GM19438 (cell line): ENCODE results near the gene SH2D6.
"Not testable (repeated sequence)": the region's sequence is repeated elsewhere in the genome, so short reads cannot be mapped to it uniquely, and the experiment has no call there.

Source experiments
- ATAC-seq: cut with Tn5 transposase; IDR thresholded peaks from one replicate; pipeline ENCODE4 v1.9.1; 2021; ENCODE audit warnings: low read depth; ENCODE audit not compliant: unreplicated experiment

SH2D6 gene

DNA sequence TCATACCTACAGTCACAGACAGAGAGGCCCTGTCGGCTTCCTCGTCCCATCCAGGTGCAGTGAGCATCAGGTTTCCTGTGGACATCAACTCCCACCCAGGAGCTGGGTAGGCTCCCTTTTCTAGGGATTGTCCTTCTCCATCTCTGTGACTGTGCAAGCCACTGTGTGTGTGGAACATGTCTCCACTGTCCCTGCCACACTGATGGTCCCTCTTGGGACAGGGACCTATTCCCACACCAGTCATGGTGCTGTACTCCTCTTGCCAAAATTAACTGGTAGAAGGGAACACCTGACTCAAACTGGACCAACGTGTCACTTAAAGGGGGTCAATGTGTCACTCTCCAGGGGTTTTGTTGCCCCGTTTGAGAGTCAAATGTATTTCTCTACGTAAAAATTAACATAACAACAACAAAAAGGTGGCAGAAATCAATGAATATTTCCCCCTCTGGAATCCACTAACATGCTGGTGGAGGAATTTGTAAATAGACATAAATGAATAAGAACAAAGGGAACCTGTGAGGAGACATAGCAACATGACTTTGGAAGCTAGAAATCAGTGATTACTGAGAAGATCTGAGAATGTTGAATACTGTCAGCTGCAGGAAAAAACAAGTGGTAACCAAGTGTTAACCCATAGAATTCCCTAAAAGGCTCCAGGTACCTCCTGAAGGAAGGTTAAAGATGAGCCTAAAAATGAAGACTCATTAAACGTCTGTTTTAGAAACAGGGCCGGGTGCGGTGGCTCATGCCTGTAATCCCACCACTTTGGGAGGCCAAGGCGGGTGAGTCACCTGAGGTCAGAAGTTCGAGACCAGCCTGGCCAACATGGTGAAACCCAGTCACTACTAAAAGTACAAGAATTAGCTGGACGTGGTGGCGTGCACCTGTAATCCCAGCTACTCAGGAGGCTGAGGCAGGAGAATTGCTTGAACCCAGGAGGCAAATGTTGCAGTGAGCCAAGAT is 40.4 kb downstream of the SH2D6 start:
- ATAC-seq = no peak

DNA sequence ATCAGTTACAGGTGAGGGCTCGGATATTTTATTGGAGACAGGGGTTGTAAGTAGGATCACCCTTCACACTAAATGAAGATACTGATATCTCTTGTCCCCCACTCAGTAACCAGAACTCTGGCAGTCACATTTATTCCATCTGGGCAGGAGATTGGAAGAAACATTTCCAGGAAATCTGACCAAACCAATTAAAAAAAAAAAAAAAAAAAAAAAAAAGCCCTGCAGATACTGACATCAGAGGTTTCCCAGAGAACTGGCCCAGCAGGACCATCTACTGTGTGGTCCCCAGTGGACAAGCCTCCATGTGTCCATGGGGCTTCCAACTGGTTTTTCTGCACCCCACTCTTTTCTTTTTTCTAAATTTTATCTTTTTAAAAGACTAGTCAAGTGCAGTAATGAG is 41.3 kb downstream of the SH2D6 start:
- ATAC-seq = no peak

DNA sequence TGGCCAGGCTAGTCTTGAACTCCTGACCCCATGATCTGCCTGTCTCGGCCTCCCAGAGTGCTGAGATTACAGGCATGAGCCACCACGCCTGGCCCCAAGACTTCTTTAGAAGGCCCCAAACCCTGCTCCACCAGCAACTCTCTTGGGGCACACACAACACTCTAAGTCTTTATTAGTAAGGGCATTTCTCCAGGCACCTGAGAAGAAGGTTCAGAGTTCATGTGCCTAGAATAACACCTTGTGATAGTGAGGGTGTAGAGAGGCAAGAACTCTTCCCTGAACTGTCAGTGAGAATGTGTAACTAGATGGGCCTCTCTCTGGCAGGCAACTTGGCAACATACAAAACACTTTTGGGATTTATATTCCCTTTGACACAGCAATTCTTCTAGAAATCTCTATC is 43.8 kb downstream of the SH2D6 start:
- no peak for ATAC-seq

DNA sequence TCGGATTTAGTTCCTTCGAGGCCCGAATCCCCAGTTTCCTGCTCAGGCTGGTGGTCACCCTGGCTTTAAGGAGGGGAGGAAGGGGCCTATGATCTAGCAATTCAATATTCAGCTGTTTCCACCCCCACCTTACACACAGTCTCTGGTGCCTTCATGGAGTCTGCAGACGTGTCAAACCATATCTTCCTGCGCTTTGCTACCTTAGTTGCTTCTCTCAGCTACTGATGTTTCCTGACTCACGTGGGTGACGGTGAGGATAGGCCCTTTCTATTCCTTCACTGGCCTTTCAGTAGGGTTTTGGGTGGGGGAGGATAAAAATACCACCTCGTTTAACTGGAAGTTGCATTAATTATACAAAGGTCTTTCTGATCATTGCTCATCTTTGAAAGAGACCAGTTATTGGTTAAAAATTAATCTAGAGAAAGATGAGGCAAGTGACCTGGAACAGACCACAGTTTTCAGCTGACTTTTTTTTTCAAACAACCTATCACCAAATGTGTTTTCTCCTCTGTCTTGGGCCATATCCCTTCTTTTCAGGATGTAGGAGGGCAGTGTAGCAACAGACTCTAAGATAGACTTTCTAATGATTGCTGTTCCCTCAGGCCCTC is 49.7 kb downstream of the SH2D6 start:
- ATAC-seq = no peak

DNA sequence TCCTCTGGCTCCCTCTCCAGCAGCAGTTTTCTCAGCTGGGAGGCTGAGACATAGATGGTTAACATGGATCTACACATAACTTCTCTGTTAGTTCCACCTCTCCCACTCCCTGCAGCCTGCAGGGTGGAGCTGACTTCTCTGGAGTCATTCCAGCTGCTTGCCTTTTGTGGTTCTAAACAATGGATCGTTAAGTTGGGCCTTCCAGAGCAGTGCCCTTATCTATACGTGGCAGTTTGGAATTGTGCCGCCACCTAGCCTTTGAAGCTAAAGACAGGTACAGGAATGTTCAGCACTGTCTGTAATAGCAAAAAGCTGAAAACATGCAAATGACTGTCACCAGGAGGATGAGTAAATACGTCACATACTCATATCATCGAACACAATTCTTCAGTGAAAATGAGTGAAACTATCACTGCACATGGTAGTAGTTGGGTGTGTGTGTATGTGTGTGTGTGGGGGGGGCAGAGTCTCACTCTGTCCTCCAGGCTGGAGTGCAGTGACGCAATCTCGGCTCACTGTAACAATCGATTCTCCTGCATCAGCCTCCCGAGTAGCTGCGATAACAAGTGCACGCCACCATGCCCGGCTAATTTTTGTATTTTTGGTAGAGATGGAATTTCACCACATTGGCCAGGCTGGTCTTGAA is 50.3 kb downstream of the SH2D6 start:
- no peak for ATAC-seq

DNA sequence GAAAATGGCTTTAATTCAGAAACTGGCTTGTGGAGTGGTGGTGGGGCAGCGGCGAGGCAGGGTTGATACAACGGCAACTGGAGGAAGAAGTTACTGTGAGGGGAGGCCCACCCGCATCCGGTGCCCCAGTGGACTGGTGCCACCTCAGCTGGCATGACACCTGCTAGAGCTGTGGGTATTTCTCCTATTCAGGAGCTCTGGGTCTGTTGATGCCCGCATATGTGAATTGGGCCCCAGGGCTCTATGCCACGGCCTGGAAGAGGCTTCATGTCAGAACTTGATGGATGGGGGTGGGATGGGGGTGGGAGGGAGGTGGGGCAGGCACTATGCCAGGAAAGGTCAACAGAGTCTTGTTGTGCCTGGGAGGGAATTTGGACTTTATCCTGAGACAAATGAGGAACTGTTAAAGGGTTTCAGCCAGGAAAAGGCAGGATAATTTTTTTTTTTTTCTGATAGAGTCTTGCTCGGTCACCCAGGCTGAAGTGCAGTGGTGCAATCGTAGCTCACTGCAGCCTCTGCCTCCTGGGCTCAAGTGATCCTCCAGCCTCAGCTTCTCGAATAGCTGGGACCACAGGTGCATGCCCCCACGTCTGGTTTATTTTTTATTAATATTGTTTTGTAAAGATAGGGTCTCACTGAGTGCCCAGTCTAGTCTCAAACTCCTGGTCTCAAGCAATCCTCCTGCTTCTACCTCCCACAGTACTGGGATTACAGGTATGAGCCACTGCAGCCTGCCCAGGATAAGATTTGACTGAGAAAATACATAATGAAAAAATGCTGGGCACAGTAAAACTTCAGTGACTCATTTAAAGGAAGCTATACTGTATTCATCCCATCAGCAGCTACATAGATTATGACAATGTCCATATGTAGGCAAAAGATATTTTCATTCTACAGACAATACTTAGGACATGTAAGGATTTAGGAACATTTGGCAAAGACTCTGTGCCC is 52.6 kb downstream of the SH2D6 start:
- ATAC-seq = no peak

DNA sequence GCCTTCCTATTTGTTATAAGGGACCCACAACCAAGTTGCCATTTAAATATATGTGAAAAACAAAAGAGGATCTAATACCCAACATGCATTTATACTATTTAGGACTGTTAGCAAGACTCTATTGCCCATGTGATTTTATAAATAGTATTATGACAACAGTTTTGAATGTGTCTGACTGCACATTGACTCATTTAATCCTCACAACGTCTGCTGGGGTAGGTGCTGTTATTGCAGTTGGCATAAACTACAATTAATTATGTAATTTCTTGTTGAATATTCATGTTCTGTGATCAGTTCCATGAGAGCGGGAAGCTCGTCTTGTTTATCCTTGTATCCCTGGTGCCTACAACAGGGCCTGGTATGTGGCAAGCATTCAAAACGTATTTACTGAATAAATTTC is 53.7 kb downstream of the SH2D6 start:
- ATAC-seq = no peak

DNA sequence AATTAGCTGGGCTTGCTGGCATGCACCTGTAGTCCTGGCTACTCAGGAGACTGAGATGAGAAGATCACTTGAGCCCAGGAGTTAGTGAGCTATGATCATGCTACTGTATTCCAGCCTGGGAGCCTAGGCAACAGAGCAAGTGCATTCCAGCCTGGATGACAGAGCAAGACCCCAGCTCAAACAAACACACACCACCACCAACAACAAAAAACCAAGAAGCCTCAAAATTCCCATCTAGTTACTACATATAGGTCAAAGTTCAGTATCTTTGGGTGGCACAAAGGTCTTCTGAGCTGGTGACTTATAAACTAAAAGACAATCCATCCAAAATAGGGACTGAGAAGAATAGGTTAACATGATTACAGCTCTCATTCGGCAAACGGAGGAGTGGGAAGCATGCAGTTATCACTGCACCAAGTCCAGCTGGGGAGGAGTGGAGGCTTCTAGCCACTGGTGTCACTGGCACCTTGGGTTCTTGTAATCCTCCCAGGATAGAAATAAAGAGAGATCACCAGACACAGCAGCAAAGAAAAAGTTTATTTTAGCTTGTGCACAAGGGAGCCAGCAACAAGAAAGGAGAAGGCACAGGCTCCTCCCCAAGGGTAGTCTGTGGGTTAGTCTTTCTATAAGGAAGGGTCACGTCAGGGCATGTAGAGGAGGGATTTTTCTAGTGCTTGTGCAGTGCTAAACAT is 57.4 kb downstream of the SH2D6 start:
- ATAC-seq = no peak

DNA sequence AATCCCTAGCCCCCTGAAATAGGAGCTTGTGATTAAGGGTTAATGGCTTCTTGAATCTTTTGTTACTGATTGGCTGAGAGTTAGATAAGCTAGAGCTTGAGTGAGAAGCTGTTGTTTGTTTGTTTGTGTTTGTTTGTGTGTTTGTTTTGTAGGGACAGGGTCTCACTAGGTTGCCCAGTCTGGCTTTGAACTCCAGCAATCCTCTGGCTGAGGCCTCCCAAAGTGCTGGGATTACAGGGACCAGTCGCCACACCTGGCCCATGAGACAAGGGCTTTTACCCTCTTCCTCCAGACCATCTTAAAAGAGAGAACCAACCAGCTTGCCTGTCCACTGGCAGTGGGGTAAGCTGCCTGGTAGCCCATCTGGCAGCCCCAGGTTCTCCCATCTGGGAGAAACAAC is 58.1 kb downstream of the SH2D6 start:
- ATAC-seq = no peak

DNA sequence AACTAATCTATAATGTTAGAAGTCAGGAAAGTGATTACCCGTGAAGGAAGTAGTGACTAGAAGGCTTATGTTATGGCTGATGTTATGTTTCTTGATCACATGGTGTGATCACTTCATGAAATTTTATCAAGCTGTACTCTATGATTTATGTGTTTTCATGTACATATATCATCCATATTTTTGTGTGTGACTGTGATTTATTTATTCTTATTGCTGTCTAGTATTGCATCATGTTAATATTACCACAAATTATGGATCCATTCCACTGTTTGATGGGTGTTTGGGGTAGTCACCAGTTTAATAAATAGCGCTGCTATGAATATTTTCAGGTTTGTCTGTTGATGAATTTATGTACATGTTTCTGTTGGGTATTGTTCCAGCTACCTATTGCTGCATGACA is 59.4 kb downstream of the SH2D6 start:
- no peak for ATAC-seq

DNA sequence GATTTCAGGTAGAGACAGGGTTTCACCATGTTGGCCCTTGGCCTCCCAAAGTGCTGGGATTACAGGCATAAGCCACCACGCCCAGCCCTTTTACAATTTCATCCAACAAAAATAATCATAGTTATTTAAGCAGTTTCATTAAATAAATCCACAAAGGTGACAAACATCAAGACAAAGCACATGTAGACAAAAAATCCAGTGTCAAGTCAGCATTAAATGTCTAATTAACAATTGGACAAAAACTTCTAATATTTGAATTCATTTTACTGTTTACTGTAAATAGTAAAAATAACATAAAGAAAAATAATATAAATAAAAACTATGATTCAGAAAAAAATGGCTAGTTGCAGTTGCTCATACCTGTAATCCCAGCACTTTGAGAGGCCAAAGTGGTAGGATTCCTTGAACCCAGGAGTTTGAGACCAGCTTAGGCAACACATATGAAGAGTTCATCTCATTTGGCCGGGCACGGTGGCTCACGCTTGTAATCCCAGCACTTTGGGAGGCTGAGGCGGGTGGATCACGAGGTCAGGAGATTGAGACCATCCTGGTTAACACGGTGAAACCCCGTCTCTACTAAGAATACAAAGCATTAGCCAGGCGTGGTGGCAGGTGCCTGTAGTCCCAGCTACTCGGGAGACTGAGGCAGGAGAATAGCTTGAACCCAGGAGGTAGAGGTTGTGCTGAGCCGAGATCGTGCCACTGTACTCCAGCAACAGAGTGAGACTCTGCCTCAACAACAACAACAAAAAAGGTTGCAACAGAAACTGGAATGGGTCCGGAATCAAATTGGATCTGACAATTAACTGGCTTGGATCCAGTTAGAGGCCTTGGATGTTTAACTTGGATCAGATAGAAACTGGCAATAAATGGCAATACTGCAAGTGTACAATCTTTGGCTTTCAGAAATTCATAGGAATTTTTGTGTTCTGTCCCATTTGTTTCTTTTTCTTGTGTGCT is 63.6 kb downstream of the SH2D6 start:
- no peak for ATAC-seq

DNA sequence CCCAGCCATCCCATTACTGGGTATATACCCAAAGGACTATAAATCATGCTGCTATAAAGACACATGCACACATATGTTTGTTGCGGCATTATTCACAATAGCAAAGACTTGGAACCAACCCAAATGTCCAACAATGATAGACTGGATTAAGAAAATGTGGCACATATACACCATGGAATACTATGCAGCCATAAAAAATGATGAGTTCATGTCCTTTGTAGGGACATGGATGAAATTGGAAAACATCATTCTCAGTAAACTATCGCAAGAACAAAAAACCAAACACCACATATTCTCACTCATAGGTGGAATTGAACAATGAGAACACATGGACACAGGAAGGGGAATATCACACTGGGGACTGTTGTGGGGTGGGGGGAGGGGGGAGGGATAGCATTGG is 66.1 kb downstream of the SH2D6 start:
- not testable (repeated sequence) for ATAC-seq

DNA sequence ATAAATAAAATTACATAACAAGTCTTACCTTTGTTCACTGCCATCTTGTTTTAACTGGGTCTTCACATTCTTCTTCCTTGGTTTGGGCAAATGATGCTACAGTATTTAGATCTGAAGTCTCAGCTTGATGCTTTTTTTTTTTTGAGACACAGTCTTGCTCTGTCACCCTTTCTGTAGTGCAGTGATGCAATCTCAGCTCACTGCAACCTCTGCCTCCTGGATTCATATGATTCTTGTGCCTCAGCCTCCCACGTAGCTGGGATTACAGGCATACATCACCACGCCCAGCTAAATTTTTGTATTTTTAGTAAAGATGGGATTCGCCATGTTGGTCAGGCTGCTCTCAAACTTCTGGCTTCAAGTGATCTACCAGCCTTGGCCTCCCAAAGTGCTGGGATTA is 67.3 kb downstream of the SH2D6 start:
- no peak for ATAC-seq
